ENCODE measurements around the gene ZMAT5.

The ZMAT5 gene

DNA sequence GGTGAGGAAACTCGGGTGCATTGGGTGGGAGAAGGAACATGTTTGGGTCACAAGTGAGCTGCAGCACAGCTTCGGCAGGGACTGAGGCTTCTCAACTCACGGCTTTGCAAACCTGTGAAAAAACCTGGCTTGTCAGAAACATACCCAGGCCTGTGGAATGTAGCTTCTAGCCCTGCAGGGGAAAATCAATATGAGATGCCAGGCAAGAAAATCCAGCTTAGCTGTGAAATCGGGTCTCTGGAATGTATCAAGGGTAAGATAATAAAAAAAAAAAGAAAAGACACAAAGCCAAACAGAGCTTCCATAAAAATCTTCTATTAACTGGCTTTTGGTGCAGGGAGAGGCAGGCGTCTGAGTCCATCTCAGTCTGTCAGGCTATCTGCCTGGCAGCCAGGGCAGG, 28.9 kb upstream of the ZMAT5 start:
- no peak overlapping the region for H3K27ac ChIP-seq
- no peak for TF ChIP-seq EZH2 (IDR thresholded peaks at IDR 0.05)
- TF ChIP-seq POLR2AphosphoS5 (IDR thresholded peaks at IDR 0.05; ENCODE audit: borderline replicate concordance, low read depth, low read length): no peak
- no peak for TF ChIP-seq FOXP2 (optimal IDR thresholded peaks at IDR 0.05; ENCODE audit: control extremely low read depth, extremely low read length, insufficient read depth)
- H3K9me3 ChIP-seq (ENCODE audit: low read depth, low read length): no peaks in the 10 kb centered on the region
- no peak overlapping the region for H3K9ac ChIP-seq (ENCODE audit: insufficient read length)
- no peak overlapping the region for H3K4me3 ChIP-seq
- no peak for DNase-seq (ENCODE audit: low read depth, low spot score)
- H3K36me3 ChIP-seq (ENCODE audit: insufficient read depth, low read length): peaks cover 29% of the 10 kb centered on the region; the same call in 1 of the 2 replicates

- DNase-seq (ENCODE audit: low read depth, low spot score): no peak
- Histone ChIP-seq H3K36me3 (ENCODE audit: insufficient read depth, low read length) (peaks cover 23% of the 10 kb centered on the region; the same call in 1 of the 2 replicates), H3K4me3 (no peak overlapping the region), H3K9me3 (ENCODE audit: low read depth, low read length) (no peaks in the 10 kb centered on the region), H3K27ac (no peak overlapping the region), H3K9ac (ENCODE audit: insufficient read length) (no peak overlapping the region)
- TF ChIP-seq POLR2AphosphoS5 (IDR thresholded peaks at IDR 0.05; ENCODE audit: borderline replicate concordance, low read depth, low read length) (no peak), FOXP2 (optimal IDR thresholded peaks at IDR 0.05; ENCODE audit: control extremely low read depth, extremely low read length, insufficient read depth) (no peak), EZH2 (IDR thresholded peaks at IDR 0.05) (no peak)
Measured at GRCh38 chr22:29793396-29793795, 26.6 kb upstream of the ZMAT5 start.

GRCh38 chr22:29790061-29790460, 23.3 kb upstream of the ZMAT5 start:
- peaks cover 17% of the 10 kb centered on the region; the same call in 1 of the 2 replicates for H3K36me3 ChIP-seq (ENCODE audit: insufficient read depth, low read length)
- no peak overlapping the region for H3K4me3 ChIP-seq
- H3K9me3 ChIP-seq (ENCODE audit: low read depth, low read length): no peaks in the 10 kb centered on the region
- TF ChIP-seq EZH2 (IDR thresholded peaks at IDR 0.05) (no peak), POLR2AphosphoS5 (IDR thresholded peaks at IDR 0.05; ENCODE audit: borderline replicate concordance, low read depth, low read length) (no peak), FOXP2 (optimal IDR thresholded peaks at IDR 0.05; ENCODE audit: control extremely low read depth, extremely low read length, insufficient read depth) (no peak)
- no peak overlapping the region for H3K27ac ChIP-seq
- H3K9ac ChIP-seq (ENCODE audit: insufficient read length): no peak overlapping the region
- no peak for DNase-seq (ENCODE audit: low read depth, low spot score)

GRCh38 chr22:29788339-29789279, 21.8 kb upstream of the ZMAT5 start:
- H3K36me3 ChIP-seq (ENCODE audit: insufficient read depth, low read length): peaks cover 17% of the 10 kb centered on the region; the same call in 1 of the 2 replicates

DNA sequence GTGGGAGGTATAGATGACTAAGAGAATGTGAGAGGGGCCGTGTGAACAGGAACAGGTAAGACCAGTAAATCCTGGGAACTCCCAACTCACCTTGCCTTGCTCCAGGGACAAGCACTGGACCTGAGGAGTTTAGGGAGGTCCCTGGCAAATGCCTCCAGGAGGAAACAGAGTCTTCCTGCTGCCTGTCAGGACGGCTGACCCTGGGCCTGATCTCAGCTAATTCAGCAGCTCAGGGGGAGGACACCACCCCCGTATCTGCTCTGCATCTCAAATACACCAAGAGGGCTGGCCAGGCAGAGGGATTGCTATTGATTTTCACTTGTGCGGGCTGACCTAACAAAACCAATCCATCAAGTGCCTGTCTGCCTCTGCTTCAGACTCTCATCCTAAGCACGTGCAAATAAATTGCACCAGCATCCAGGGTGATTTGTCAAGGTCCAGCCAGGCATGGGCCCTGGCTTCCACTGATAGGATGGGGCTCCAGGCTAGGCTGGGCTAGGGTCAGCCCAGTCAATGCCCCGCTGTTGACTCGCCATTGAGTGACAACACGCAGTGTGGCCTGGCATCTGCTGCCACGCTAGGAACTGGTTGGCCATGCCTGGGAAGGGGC, 20.7 kb upstream of the ZMAT5 start:
- Histone ChIP-seq H3K4me3 (no peak overlapping the region), H3K9me3 (ENCODE audit: low read depth, low read length) (no peaks in the 10 kb centered on the region), H3K36me3 (ENCODE audit: insufficient read depth, low read length) (peaks cover 14% of the 10 kb centered on the region; the same call in 1 of the 2 replicates), H3K27ac (no peak overlapping the region), H3K9ac (ENCODE audit: insufficient read length) (no peak overlapping the region)
- DNase-seq (ENCODE audit: low read depth, low spot score): no peak
- TF ChIP-seq FOXP2 (optimal IDR thresholded peaks at IDR 0.05; ENCODE audit: control extremely low read depth, extremely low read length, insufficient read depth) (no peak), POLR2AphosphoS5 (IDR thresholded peaks at IDR 0.05; ENCODE audit: borderline replicate concordance, low read depth, low read length) (no peak), EZH2 (IDR thresholded peaks at IDR 0.05) (no peak)

More at GRCh38 chr22:29788339-29789279, 21.8 kb upstream of the ZMAT5 start:
- Histone ChIP-seq H3K27ac (no peak overlapping the region), H3K9me3 (ENCODE audit: low read depth, low read length) (no peaks in the 10 kb centered on the region), H3K9ac (ENCODE audit: insufficient read length) (no peak overlapping the region), H3K4me3 (no peak overlapping the region)
- DNase-seq (ENCODE audit: low read depth, low spot score): no peak
- TF ChIP-seq EZH2 (IDR thresholded peaks at IDR 0.05) (no peak), POLR2AphosphoS5 (IDR thresholded peaks at IDR 0.05; ENCODE audit: borderline replicate concordance, low read depth, low read length) (no peak)

- TF ChIP-seq FOXP2 (optimal IDR thresholded peaks at IDR 0.05; ENCODE audit: control extremely low read depth, extremely low read length, insufficient read depth): no peak
- TF ChIP-seq POLR2AphosphoS5 (IDR thresholded peaks at IDR 0.05; ENCODE audit: borderline replicate concordance, low read depth, low read length): no peak
- no peak for TF ChIP-seq EZH2 (IDR thresholded peaks at IDR 0.05)
- H3K36me3 ChIP-seq (ENCODE audit: insufficient read depth, low read length): peaks cover 14% of the 10 kb centered on the region; the same call in 1 of the 2 replicates
- no peaks in the 10 kb centered on the region for H3K9me3 ChIP-seq (ENCODE audit: low read depth, low read length)
- H3K27ac ChIP-seq: no peak overlapping the region
- DNase-seq (ENCODE audit: low read depth, low spot score): no peak
- H3K4me3 ChIP-seq: no peak overlapping the region
- H3K9ac ChIP-seq (ENCODE audit: insufficient read length): no peak overlapping the region
Measured at GRCh38 chr22:29786031-29786430, 19.2 kb upstream of the ZMAT5 start.

- no peak overlapping the region for H3K27ac ChIP-seq
- DNase-seq (ENCODE audit: low read depth, low spot score): no peak
- H3K4me3 ChIP-seq: no peak overlapping the region
- TF ChIP-seq FOXP2 (optimal IDR thresholded peaks at IDR 0.05; ENCODE audit: control extremely low read depth, extremely low read length, insufficient read depth) (no peak), POLR2AphosphoS5 (IDR thresholded peaks at IDR 0.05; ENCODE audit: borderline replicate concordance, low read depth, low read length) (no peak), EZH2 (IDR thresholded peaks at IDR 0.05) (no peak)
- H3K36me3 ChIP-seq (ENCODE audit: insufficient read depth, low read length): peaks cover 2% of the 10 kb centered on the region; the same call in 1 of the 2 replicates
- no peak overlapping the region for H3K9ac ChIP-seq (ENCODE audit: insufficient read length)
- H3K9me3 ChIP-seq (ENCODE audit: low read depth, low read length): no peaks in the 10 kb centered on the region
Measured at GRCh38 chr22:29784451-29785361, 17.9 kb upstream of the ZMAT5 start.
